Body of pancreas (tissue), 4 donors: Measurements from ENCODE around the gene CEP192. TPM values are rescaled to one million over a fixed set of nuclear protein-coding genes. Genes with fewer than 3 reads are reported as not detected.
"Not testable (repeated sequence)": the region's sequence is repeated elsewhere in the genome, so short reads cannot be mapped to it uniquely, and the experiment has no call there.

Experiments
- ATAC-seq: fragments of 150-250 bp; one replicate; pipeline ENCODE4 v1.9.1; 2016
- DNase-seq, 4 donors: peaks; one replicate each; pipeline ENCODE4 v3.0.0-alpha.2; 2019
- H3K27ac ChIP-seq, 4 donors: fragments of 200-600 bp; sonication (generic); 1 replicate in 3 of 4; 2 replicates in 1 of 4; pipeline versions ENCODE4 v1.5.1 to v1.6.1; 2016 to 2019; ENCODE audit warnings: mild to moderate bottlenecking in 1 of 4, mixed read lengths in 1 of 4, moderate library complexity in 1 of 4
- H3K27me3 ChIP-seq, 2 donors: fragments of 200-600 bp; sonication (generic); one replicate each; pipeline ENCODE4 v1.6.0; 2016; ENCODE audit warnings: mild to moderate bottlenecking in 1 of 2
- H3K36me3 ChIP-seq, 2 donors: fragments of 200-600 bp; sonication (generic); replicated peaks in 1 of 2; 2 replicates each; pipeline ENCODE4 v1.5.1; 2016; ENCODE audit warnings: low read depth in 2 of 2; ENCODE audit not compliant: insufficient read depth in 1 of 2
- H3K4me1 ChIP-seq: fragments of 200-600 bp; sonication (generic); one replicate; pipeline ENCODE4 v1.6.0; 2016
- H3K4me3 ChIP-seq, 2 donors: fragments of 200-600 bp; sonication (generic); 1 replicate in 1 of 2; 2 replicates in 1 of 2; pipeline ENCODE4 v1.5.1; 2016 to 2019
- H3K9me3 ChIP-seq, 3 donors: fragments of 200-600 bp; sonication (generic); 1 replicate in 2 of 3; 2 replicates in 1 of 3; pipeline ENCODE4 v1.5.1; 2016
- POLR2A ChIP-seq, 3 donors: fragments of 450-650 bp; IDR thresholded peaks; one replicate each; pipeline ENCODE4 v1.6.1; 2016; ENCODE audit warnings: antibody characterized with exemption in 3 of 3, mild to moderate bottlenecking in 2 of 3
- WGBS, 2 donors: methylation state at CpG; one replicate each; pipeline ENCODE4 v1.1.5; 2017; 5-methylcytosine and 5-hydroxymethylcytosine counted together
- intact Hi-C: fragments of 100-400 bp; cut with DNase I; formaldehyde crosslinking; loops from one replicate; pipeline ENCODE4 v1.15.1; 2023
- total RNA-seq, 2 donors: library from RNA; depleted of rRNA; stranded (reverse); fragments of >200 nt; gene quantifications; one replicate each; pipeline ENCODE4 v1.1.0, GENCODE V29; 2016
- TF ChIP-seq, protein P1 (sequence below), 7 experiments: fragments of 450-650 bp in 4 of 7; fragments of 200-600 bp in 3 of 7; sonication (generic) in 3 of 7; IDR thresholded peaks; one replicate each; pipeline ENCODE4 v1.5.1; 2016 to 2019; ENCODE audit warnings: antibody characterized with exemption in 7 of 7

CEP192 gene
- total RNA-seq, 2 donors from 2014 or later, result 21.1 to 25.4 TPM

DNA sequence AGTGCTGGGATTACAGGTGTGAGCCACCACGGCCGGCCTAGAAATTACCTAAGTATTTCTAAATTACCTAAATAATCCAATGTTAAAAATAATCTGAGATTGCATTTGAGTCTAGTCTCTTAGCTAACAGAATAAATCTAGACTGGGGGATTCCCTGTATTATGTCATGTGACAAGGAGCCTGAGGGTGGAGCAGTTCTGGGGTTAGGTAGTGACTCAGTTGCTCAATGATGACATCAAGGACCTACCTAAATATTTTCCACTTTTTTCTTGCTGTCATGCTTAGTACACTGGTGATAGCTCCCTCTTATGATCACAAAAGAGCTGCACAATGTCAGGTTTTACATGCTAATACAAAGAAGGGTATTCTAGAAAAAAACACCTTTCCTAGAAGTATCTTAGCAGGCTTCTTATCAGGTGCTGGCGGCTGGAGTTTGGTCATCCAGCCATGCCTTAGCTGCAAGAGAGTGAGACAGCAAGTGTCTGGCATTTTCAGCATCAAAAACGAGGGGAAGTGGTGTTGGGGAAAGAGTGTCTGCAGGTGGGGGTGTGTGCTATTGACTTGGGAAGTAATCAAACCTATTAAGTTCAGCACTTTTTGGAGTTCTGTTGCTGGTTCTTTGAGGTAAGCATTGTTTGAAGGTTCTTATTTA lies 17.5 kb upstream of the CEP192 start:
- Histone ChIP-seq H3K4me3 (no peak overlapping the region), H3K4me1 (no peaks in the 10 kb centered on the region), H3K27me3 (no peaks in the 10 kb centered on the region), H3K27ac (no peak overlapping the region), H3K9me3 (no peaks in the 10 kb centered on the region), H3K36me3 (peaks cover 0 to 9% of the 10 kb centered on the region in 2 donors)
- no peak for TF ChIP-seq POLR2A (IDR thresholded peaks at IDR 0.05)
- TF ChIP-seq, protein P1, sequence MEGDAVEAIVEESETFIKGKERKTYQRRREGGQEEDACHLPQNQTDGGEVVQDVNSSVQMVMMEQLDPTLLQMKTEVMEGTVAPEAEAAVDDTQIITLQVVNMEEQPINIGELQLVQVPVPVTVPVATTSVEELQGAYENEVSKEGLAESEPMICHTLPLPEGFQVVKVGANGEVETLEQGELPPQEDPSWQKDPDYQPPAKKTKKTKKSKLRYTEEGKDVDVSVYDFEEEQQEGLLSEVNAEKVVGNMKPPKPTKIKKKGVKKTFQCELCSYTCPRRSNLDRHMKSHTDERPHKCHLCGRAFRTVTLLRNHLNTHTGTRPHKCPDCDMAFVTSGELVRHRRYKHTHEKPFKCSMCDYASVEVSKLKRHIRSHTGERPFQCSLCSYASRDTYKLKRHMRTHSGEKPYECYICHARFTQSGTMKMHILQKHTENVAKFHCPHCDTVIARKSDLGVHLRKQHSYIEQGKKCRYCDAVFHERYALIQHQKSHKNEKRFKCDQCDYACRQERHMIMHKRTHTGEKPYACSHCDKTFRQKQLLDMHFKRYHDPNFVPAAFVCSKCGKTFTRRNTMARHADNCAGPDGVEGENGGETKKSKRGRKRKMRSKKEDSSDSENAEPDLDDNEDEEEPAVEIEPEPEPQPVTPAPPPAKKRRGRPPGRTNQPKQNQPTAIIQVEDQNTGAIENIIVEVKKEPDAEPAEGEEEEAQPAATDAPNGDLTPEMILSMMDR (IDR thresholded peaks at IDR 0.05), result no peak
- DNase-seq (no peak), ATAC-seq (no peak)
- intact Hi-C loops, result no loop called here
- WGBS, 2 donors, result 76 to 92% methylated on average over 4 of the region's 4 CpGs

DNA sequence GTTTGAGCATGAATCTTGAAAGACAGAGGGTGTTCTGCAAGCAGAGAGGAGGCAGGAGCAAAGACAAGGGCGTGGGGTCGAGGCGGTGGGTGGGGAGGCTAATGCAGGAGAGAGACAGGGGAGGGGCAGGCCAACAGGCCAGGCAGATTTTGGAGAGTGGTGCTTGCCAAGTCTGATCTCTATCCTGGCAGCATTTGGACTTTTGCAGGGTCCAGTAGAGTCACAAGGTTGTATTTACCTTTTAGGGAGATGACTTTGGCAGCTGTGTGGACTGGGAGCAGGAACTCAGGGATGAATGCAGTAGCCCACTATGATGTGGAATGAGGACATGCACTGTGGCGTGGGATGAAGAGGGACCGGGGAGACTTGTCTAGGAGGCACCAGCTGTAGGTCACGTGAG lies 15.7 kb upstream of the CEP192 start:
- Histone ChIP-seq H3K9me3 (no peaks in the 10 kb centered on the region), H3K36me3 (peaks cover 0 to 9% of the 10 kb centered on the region in 2 donors), H3K27ac (no peak overlapping the region), H3K4me1 (no peaks in the 10 kb centered on the region), H3K4me3 (no peak overlapping the region), H3K27me3 (no peaks in the 10 kb centered on the region)
- 93 to 97% methylated on average over 6 of the region's 6 CpGs for WGBS, 2 donors
- intact Hi-C loops, result no loop called here
- ATAC-seq (no peak), DNase-seq (no peak)
- TF ChIP-seq, protein P1 (IDR thresholded peaks at IDR 0.05), result no peak
- TF ChIP-seq POLR2A (IDR thresholded peaks at IDR 0.05), result no peak

DNA sequence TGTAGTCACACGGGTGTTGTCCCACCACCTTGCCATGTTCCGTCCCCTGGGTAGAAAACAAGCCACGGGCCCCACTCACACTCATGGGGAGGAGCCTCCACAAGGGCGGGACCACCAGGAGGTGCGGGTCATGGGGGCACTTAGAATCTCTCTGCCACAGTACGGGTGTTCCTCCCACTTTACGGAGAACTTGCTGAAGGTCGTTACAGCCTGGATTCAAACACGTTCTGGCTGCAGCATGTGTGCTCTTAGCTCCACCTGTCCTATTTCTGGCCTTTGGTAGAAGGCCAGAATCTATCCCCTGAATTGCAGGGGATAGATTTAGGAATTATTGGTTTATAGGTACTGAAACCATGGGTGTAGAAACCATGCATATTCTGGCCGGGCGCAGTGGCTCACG lies 14.9 kb upstream of the CEP192 start:
- no peak for TF ChIP-seq POLR2A (IDR thresholded peaks at IDR 0.05)
- TF ChIP-seq, protein P1 (IDR thresholded peaks at IDR 0.05), result no peak
- H3K27me3 ChIP-seq, result no peaks in the 10 kb centered on the region
- H3K27ac ChIP-seq, result no peak overlapping the region
- H3K4me1 ChIP-seq, result no peaks in the 10 kb centered on the region
- H3K36me3 ChIP-seq, result peaks cover 0 to 6% of the 10 kb centered on the region in 2 donors
- ATAC-seq (no peak), DNase-seq (no peak)
- no peaks in the 10 kb centered on the region for H3K9me3 ChIP-seq
- intact Hi-C loops, result no loop called here
- WGBS, 2 donors, result 72 to 79% methylated on average over 10 to 11 of the region's 12 CpGs
- H3K4me3 ChIP-seq, result no peak overlapping the region

DNA sequence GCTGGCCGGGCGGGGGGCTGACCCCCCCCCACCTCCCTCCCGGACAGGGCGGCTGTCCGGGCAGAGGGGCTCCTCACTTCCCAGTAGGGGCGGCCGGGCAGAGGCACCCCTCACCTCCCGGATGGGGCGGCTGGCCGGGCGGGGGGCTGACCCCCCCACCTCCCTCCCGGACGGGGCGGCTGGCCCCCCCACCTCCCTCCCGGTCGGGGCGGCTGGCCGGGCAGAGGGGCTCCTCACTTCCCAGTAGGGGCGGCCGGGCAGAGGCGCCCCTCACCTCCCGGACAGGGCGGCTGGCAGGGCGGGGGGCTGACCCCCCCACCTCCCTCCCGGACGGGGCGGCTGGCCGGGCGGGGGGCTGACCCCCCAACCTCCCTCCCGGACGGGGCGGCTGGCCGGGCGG lies 11.1 kb upstream of the CEP192 start:
- H3K27ac ChIP-seq, ATAC-seq, H3K27me3 ChIP-seq, H3K9me3 ChIP-seq, intact Hi-C loops, H3K4me3 ChIP-seq, H3K36me3 ChIP-seq, H3K4me1 ChIP-seq, DNase-seq: not testable (repeated sequence)
- no CpG with 5 or more reads among the region's 34 CpGs for WGBS, 2 donors

DNA sequence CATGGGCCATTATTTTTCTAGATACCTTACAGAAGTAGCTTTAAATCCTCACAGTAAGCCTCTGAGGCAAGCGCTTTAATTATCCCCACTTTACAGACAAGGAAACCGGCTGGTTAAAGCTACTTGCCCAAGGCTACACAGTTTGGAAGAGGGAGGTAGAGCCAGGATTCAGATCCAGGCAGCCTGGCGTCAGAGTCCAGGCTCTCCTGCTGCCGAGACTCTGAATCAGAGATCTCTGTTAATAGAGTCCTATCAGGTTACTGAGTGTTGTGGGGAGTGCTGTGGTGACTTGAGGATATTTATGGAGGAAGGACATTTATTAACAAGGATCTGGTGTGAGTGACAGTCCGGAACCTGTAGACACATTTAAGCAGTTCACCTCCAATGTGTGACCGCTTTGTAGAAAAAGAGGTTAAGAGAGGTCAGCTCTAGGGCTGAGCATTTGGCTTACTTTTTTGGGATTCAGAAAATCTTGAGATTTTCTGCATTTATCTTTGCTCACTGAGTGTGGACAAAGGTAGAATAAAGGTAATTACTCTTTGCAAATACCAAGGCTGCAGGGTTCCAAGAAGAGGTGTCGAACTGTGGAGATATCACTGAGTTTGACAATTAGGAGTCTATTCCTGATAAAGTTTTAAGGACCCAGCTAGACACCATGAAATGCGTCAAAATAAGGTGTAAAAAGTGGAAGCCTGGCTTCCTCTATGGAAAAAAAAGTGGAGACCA lies 1.6 kb upstream of the CEP192 start:
- peaks cover 0 to 2% of the 10 kb centered on the region in 2 donors for H3K36me3 ChIP-seq
- intact Hi-C loops, result no loop called here
- no peak overlapping the region for H3K27ac ChIP-seq
- ATAC-seq, result no peak
- no peak overlapping the region for H3K4me3 ChIP-seq
- H3K4me1 ChIP-seq, result peaks cover 12% of the 10 kb centered on the region
- 77 to 82% methylated on average over 8 of the region's 8 CpGs for WGBS, 2 donors
- no peak for DNase-seq
- H3K27me3 ChIP-seq, result no peaks in the 10 kb centered on the region
- TF ChIP-seq, protein P1 (IDR thresholded peaks at IDR 0.05), result no peak
- TF ChIP-seq POLR2A (IDR thresholded peaks at IDR 0.05), result no peak
- H3K9me3 ChIP-seq, result no peaks in the 10 kb centered on the region
